HL-60 (cell line): ENCODE data around the gene WNT4.

Source experiments
- POLR2AphosphoS5 ChIP-seq: IDR thresholded peaks from 2 replicates; pipeline ENCODE4 v1.6.1; 2012; ENCODE audit warnings: low read depth
- TF ChIP-seq, protein P1 (sequence below): IDR thresholded peaks from one replicate; pipeline ENCODE4 v1.5.1; 2011; ENCODE audit warnings: low read length, control low read depth, inconsistent platforms; ENCODE audit not compliant: insufficient read depth

DNA sequence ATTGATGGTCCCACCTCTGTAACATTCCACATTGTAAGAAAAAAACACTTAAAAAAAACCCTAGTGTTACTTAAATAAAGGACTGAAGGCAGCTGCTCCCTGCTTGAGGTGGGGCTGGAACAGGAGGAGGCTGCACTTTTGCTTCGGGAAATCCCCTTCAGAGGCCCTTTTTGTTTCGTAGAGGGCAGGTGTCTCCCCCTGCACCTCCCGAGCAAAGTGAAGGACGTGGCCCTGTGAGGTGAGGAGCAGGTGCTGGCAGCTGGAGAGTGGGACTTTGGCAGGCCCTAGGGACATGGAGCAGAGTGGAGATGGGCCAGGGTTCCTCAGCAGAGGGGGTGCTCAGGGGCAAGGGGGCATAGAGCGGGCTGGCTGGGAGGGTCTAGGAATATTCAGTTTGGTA is 33.4 kb upstream of the WNT4 start:
- TF ChIP-seq, protein P1, sequence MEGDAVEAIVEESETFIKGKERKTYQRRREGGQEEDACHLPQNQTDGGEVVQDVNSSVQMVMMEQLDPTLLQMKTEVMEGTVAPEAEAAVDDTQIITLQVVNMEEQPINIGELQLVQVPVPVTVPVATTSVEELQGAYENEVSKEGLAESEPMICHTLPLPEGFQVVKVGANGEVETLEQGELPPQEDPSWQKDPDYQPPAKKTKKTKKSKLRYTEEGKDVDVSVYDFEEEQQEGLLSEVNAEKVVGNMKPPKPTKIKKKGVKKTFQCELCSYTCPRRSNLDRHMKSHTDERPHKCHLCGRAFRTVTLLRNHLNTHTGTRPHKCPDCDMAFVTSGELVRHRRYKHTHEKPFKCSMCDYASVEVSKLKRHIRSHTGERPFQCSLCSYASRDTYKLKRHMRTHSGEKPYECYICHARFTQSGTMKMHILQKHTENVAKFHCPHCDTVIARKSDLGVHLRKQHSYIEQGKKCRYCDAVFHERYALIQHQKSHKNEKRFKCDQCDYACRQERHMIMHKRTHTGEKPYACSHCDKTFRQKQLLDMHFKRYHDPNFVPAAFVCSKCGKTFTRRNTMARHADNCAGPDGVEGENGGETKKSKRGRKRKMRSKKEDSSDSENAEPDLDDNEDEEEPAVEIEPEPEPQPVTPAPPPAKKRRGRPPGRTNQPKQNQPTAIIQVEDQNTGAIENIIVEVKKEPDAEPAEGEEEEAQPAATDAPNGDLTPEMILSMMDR: no peak
- TF ChIP-seq POLR2AphosphoS5: no peak
